ENCODE measurements around the gene ARMH3. TPM values are rescaled to one million over a fixed set of nuclear protein-coding genes. Genes with fewer than 3 reads are reported as not detected.

Gene ARMH3
- total and polyA plus RNA-seq, 2 experiments from 2014 or later, result 8.7 to 11.1 TPM

- Mint-ChIP-seq H3K27me3 (ENCODE audit: insufficient read depth, low read depth, poor library complexity) (peaks cover 22% of the 10 kb centered on the region), H3K9me3 (no peaks in the 10 kb centered on the region; the same call in 1 of the 3 replicates), H3K36me3 (ENCODE audit: low read depth) (peaks cover 3% of the 10 kb centered on the region; the same call in 1 of the 3 replicates), H3K4me3 (peak overlapping the region; percentile 82), H3K27ac (peak overlapping the region; percentile 12), H3K4me1 (peaks cover 20% of the 10 kb centered on the region)
- Histone ChIP-seq H3K79me2 (replicated peaks; ENCODE audit: insufficient read depth) (no peaks in the 10 kb centered on the region), H3K9me2 (ENCODE audit: insufficient read depth) (no peaks in the 10 kb centered on the region), H3K4me1 (ENCODE audit: insufficient read depth) (peaks cover 17% of the 10 kb centered on the region), H2AFZ (peak overlapping the region; percentile 47; the same call in 1 of the 2 replicates), H4K20me1 (replicated peaks; ENCODE audit: insufficient read depth) (peaks cover 2% of the 10 kb centered on the region), H3K4me2 (peak overlapping the region; percentile 92), H3K4me3 (peak overlapping the region; percentile 64), H3F3A (replicated peaks; ENCODE audit: low read depth) (peaks cover 18% of the 10 kb centered on the region), H3K27ac (ENCODE audit: low read depth) (peak overlapping the region; percentile 63; the same call in 1 of the 2 replicates), H3K36me3 (ENCODE audit: insufficient read depth) (no peaks in the 10 kb centered on the region), H3K27me3 (ENCODE audit: insufficient read depth) (no peaks in the 10 kb centered on the region)
- peak; percentile 90 for DNase-seq (ENCODE audit: low spot score)
- ATAC-seq, result peak; percentile 50
- no peak for TF ChIP-seq ZNF331 (CRISPR knock-in tag; IDR thresholded peaks at IDR 0.05; ENCODE audit: low read depth)
- no peak for TF ChIP-seq JUNB (IDR thresholded peaks at IDR 0.05; ENCODE audit: unreplicated experiment)
- no peak for TF ChIP-seq POLR2AphosphoS5 (IDR thresholded peaks at IDR 0.05; ENCODE audit: low read depth)
- TF ChIP-seq CREB1 (CRISPR knock-in tag; IDR thresholded peaks at IDR 0.05; ENCODE audit: low read depth), result no peak
- no peak for TF ChIP-seq CTCF (conservative IDR thresholded peaks at IDR 0.05; ENCODE audit: low read depth in 2 of 2)
- TF ChIP-seq STAT1 (IDR thresholded peaks at IDR 0.05; ENCODE audit: unreplicated experiment), result no peak
- no peak for TF ChIP-seq ETS1 (IDR thresholded peaks at IDR 0.05)
- no peak for TF ChIP-seq ZNF114 (CRISPR knock-in tag; IDR thresholded peaks at IDR 0.05)
- no peak for TF ChIP-seq EZH2 (IDR thresholded peaks at IDR 0.05; ENCODE audit: low read depth, unreplicated experiment)
- TF ChIP-seq, protein P1, sequence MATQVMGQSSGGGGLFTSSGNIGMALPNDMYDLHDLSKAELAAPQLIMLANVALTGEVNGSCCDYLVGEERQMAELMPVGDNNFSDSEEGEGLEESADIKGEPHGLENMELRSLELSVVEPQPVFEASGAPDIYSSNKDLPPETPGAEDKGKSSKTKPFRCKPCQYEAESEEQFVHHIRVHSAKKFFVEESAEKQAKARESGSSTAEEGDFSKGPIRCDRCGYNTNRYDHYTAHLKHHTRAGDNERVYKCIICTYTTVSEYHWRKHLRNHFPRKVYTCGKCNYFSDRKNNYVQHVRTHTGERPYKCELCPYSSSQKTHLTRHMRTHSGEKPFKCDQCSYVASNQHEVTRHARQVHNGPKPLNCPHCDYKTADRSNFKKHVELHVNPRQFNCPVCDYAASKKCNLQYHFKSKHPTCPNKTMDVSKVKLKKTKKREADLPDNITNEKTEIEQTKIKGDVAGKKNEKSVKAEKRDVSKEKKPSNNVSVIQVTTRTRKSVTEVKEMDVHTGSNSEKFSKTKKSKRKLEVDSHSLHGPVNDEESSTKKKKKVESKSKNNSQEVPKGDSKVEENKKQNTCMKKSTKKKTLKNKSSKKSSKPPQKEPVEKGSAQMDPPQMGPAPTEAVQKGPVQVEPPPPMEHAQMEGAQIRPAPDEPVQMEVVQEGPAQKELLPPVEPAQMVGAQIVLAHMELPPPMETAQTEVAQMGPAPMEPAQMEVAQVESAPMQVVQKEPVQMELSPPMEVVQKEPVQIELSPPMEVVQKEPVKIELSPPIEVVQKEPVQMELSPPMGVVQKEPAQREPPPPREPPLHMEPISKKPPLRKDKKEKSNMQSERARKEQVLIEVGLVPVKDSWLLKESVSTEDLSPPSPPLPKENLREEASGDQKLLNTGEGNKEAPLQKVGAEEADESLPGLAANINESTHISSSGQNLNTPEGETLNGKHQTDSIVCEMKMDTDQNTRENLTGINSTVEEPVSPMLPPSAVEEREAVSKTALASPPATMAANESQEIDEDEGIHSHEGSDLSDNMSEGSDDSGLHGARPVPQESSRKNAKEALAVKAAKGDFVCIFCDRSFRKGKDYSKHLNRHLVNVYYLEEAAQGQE (IDR thresholded peaks at IDR 0.05; ENCODE audit: unreplicated experiment), result no peak
- TF ChIP-seq, protein P2, sequence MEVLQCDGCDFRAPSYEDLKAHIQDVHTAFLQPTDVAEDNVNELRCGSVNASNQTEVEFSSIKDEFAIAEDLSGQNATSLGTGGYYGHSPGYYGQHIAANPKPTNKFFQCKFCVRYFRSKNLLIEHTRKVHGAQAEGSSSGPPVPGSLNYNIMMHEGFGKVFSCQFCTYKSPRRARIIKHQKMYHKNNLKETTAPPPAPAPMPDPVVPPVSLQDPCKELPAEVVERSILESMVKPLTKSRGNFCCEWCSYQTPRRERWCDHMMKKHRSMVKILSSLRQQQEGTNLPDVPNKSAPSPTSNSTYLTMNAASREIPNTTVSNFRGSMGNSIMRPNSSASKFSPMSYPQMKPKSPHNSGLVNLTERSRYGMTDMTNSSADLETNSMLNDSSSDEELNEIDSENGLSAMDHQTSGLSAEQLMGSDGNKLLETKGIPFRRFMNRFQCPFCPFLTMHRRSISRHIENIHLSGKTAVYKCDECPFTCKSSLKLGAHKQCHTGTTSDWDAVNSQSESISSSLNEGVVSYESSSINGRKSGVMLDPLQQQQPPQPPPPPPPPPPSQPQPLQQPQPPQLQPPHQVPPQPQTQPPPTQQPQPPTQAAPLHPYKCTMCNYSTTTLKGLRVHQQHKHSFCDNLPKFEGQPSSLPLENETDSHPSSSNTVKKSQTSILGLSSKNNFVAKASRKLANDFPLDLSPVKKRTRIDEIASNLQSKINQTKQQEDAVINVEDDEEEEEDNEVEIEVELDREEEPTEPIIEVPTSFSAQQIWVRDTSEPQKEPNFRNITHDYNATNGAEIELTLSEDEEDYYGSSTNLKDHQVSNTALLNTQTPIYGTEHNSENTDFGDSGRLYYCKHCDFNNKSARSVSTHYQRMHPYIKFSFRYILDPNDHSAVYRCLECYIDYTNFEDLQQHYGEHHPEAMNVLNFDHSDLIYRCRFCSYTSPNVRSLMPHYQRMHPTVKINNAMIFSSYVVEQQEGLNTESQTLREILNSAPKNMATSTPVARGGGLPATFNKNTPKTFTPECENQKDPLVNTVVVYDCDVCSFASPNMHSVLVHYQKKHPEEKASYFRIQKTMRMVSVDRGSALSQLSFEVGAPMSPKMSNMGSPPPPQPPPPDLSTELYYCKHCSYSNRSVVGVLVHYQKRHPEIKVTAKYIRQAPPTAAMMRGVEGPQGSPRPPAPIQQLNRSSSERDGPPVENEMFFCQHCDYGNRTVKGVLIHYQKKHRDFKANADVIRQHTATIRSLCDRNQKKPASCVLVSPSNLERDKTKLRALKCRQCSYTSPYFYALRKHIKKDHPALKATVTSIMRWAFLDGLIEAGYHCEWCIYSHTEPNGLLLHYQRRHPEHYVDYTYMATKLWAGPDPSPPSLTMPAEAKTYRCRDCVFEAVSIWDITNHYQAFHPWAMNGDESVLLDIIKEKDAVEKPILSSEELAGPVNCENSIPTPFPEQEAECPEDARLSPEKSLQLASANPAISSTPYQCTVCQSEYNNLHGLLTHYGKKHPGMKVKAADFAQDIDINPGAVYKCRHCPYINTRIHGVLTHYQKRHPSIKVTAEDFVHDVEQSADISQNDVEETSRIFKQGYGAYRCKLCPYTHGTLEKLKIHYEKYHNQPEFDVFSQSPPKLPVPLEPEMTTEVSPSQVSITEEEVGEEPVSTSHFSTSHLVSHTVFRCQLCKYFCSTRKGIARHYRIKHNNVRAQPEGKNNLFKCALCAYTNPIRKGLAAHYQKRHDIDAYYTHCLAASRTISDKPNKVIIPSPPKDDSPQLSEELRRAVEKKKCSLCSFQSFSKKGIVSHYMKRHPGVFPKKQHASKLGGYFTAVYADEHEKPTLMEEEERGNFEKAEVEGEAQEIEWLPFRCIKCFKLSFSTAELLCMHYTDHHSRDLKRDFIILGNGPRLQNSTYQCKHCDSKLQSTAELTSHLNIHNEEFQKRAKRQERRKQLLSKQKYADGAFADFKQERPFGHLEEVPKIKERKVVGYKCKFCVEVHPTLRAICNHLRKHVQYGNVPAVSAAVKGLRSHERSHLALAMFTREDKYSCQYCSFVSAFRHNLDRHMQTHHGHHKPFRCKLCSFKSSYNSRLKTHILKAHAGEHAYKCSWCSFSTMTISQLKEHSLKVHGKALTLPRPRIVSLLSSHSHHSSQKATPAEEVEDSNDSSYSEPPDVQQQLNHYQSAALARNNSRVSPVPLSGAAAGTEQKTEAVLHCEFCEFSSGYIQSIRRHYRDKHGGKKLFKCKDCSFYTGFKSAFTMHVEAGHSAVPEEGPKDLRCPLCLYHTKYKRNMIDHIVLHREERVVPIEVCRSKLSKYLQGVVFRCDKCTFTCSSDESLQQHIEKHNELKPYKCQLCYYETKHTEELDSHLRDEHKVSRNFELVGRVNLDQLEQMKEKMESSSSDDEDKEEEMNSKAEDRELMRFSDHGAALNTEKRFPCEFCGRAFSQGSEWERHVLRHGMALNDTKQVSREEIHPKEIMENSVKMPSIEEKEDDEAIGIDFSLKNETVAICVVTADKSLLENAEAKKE (CRISPR knock-in tag; IDR thresholded peaks at IDR 0.05), result no peak
- TF ChIP-seq EZH2phosphoT487 (IDR thresholded peaks at IDR 0.05; ENCODE audit: unreplicated experiment), result no peak
- no peak for TF ChIP-seq NANOG (IDR thresholded peaks at IDR 0.05; ENCODE audit: borderline replicate concordance)
These were observed 226.2 kb downstream of the ARMH3 start for GRCh38 chr10:101829561-101830315.
